Activated naive CD8-positive, alpha-beta T cell treated with anti-CD3 and anti-CD28 coated beads for 36 hours (primary cell): ENCODE results near the gene SCN9A. TPM values are rescaled to one million over a fixed set of nuclear protein-coding genes. Genes with fewer than 3 reads are reported as not detected.
"Not testable (repeated sequence)": the region's sequence is repeated elsewhere in the genome, so short reads cannot be mapped to it uniquely, and the experiment has no call there.

ENCODE experiments used
- DNase-seq: peaks from one replicate; pipeline ENCODE4 v3.0.0; 2021
- H3K27ac Mint-ChIP-seq: one replicate; pipeline ENCODE4 v1.8.0; 2022; ENCODE audit warnings: mild to moderate bottlenecking, moderate library complexity, mixed read lengths
- H3K27me3 Mint-ChIP-seq: one replicate; pipeline ENCODE4 v1.8.0; 2022; ENCODE audit warnings: mild to moderate bottlenecking, mixed read lengths
- H3K36me3 Mint-ChIP-seq: one replicate; pipeline ENCODE4 v1.8.0; 2021; ENCODE audit warnings: mild to moderate bottlenecking, mixed read lengths
- H3K4me1 Mint-ChIP-seq: one replicate; pipeline ENCODE4 v1.8.0; 2021; ENCODE audit warnings: mixed read lengths
- H3K4me3 Mint-ChIP-seq: one replicate; pipeline ENCODE4 v1.8.0; 2022; ENCODE audit warnings: mild to moderate bottlenecking, moderate library complexity, mixed read lengths
- H3K9me3 Mint-ChIP-seq: one replicate; pipeline ENCODE4 v1.8.0; 2022; ENCODE audit warnings: mixed read lengths
- total RNA-seq, 2 experiments: library from RNA; stranded (reverse); gene quantifications; one replicate each; pipeline ENCODE4 v1.2.3, GENCODE V29; 2021

The SCN9A gene
- total RNA-seq, 2 experiments from 2014 or later = not detected

GRCh38 chr2:166224197-166224596 lies 151.5 kb downstream of the SCN9A start:
- no peaks in the 10 kb centered on the region for H3K27me3 Mint-ChIP-seq
- DNase-seq = no peak
- no peaks in the 10 kb centered on the region for H3K36me3 Mint-ChIP-seq
- no peak overlapping the region for H3K27ac Mint-ChIP-seq
- H3K4me3 Mint-ChIP-seq = no peak overlapping the region
- peaks cover 3% of the 10 kb centered on the region for H3K9me3 Mint-ChIP-seq
- H3K4me1 Mint-ChIP-seq = no peaks in the 10 kb centered on the region

- peaks cover 3% of the 10 kb centered on the region for H3K9me3 Mint-ChIP-seq
- no peak overlapping the region for H3K4me3 Mint-ChIP-seq
- no peaks in the 10 kb centered on the region for H3K36me3 Mint-ChIP-seq
- DNase-seq = no peak
- H3K4me1 Mint-ChIP-seq = no peaks in the 10 kb centered on the region
- no peak overlapping the region for H3K27ac Mint-ChIP-seq
- H3K27me3 Mint-ChIP-seq = no peaks in the 10 kb centered on the region
These were observed 152.4 kb downstream of the SCN9A start for GRCh38 chr2:166223298-166223697.

GRCh38 chr2:166211079-166211478 lies 164.7 kb downstream of the SCN9A start:
- no peaks in the 10 kb centered on the region for H3K36me3 Mint-ChIP-seq
- no peak overlapping the region for H3K27ac Mint-ChIP-seq
- H3K4me1 Mint-ChIP-seq = no peaks in the 10 kb centered on the region
- H3K9me3 Mint-ChIP-seq = peaks cover 17% of the 10 kb centered on the region
- no peaks in the 10 kb centered on the region for H3K27me3 Mint-ChIP-seq
- no peak overlapping the region for H3K4me3 Mint-ChIP-seq
- no peak for DNase-seq

- H3K27ac Mint-ChIP-seq, H3K27me3 Mint-ChIP-seq, H3K4me1 Mint-ChIP-seq, H3K36me3 Mint-ChIP-seq, DNase-seq, H3K4me3 Mint-ChIP-seq: not testable (repeated sequence)
- H3K9me3 Mint-ChIP-seq = peaks cover 17% of the 10 kb centered on the region
These were observed 165.8 kb downstream of the SCN9A start for GRCh38 chr2:166209944-166210343.

GRCh38 chr2:166209367-166209766 lies 166.4 kb downstream of the SCN9A start:
- DNase-seq, H3K36me3 Mint-ChIP-seq, H3K27ac Mint-ChIP-seq, H3K27me3 Mint-ChIP-seq, H3K4me3 Mint-ChIP-seq, H3K4me1 Mint-ChIP-seq: not testable (repeated sequence)
- H3K9me3 Mint-ChIP-seq = peaks cover 18% of the 10 kb centered on the region

- not testable (repeated sequence) for H3K36me3 Mint-ChIP-seq, H3K4me1 Mint-ChIP-seq, H3K4me3 Mint-ChIP-seq, H3K27ac Mint-ChIP-seq, DNase-seq, H3K27me3 Mint-ChIP-seq
- H3K9me3 Mint-ChIP-seq = peaks cover 20% of the 10 kb centered on the region
These were observed 169.6 kb downstream of the SCN9A start for GRCh38 chr2:166206153-166206552.

GRCh38 chr2:166202778-166203177 lies 173.0 kb downstream of the SCN9A start:
- Mint-ChIP-seq H3K27me3 (no peaks in the 10 kb centered on the region), H3K9me3 (peaks cover 6% of the 10 kb centered on the region), H3K4me3 (no peak overlapping the region), H3K36me3 (peaks cover 2% of the 10 kb centered on the region), H3K4me1 (no peaks in the 10 kb centered on the region), H3K27ac (no peak overlapping the region)
- DNase-seq = no peak

GRCh38 chr2:166197446-166197845 lies 178.3 kb downstream of the SCN9A start:
- Mint-ChIP-seq H3K4me3 (no peak overlapping the region), H3K27ac (no peak overlapping the region), H3K27me3 (no peaks in the 10 kb centered on the region), H3K4me1 (no peaks in the 10 kb centered on the region), H3K9me3 (peaks cover 2% of the 10 kb centered on the region), H3K36me3 (no peaks in the 10 kb centered on the region)
- no peak for DNase-seq

GRCh38 chr2:166193407-166193806 lies 182.3 kb downstream of the SCN9A start:
- no peaks in the 10 kb centered on the region for H3K36me3 Mint-ChIP-seq
- no peak overlapping the region for H3K27ac Mint-ChIP-seq
- no peak overlapping the region for H3K4me3 Mint-ChIP-seq
- no peak for DNase-seq
- H3K9me3 Mint-ChIP-seq = no peaks in the 10 kb centered on the region
- H3K4me1 Mint-ChIP-seq = no peaks in the 10 kb centered on the region
- no peaks in the 10 kb centered on the region for H3K27me3 Mint-ChIP-seq

GRCh38 chr2:166188084-166188483 lies 187.7 kb downstream of the SCN9A start:
- no peaks in the 10 kb centered on the region for H3K4me1 Mint-ChIP-seq
- no peaks in the 10 kb centered on the region for H3K9me3 Mint-ChIP-seq
- no peak overlapping the region for H3K27ac Mint-ChIP-seq
- no peaks in the 10 kb centered on the region for H3K27me3 Mint-ChIP-seq
- H3K36me3 Mint-ChIP-seq = no peaks in the 10 kb centered on the region
- no peak overlapping the region for H3K4me3 Mint-ChIP-seq
- no peak for DNase-seq

GRCh38 chr2:166184789-166185188 lies 191.0 kb downstream of the SCN9A start:
- Mint-ChIP-seq H3K9me3 (no peaks in the 10 kb centered on the region), H3K4me1 (no peaks in the 10 kb centered on the region), H3K4me3 (no peak overlapping the region), H3K27ac (no peak overlapping the region), H3K36me3 (no peaks in the 10 kb centered on the region), H3K27me3 (no peaks in the 10 kb centered on the region)
- DNase-seq = no peak

GRCh38 chr2:166181813-166182154 lies 194.0 kb downstream of the SCN9A start:
- no peak for DNase-seq
- H3K4me1 Mint-ChIP-seq = no peaks in the 10 kb centered on the region
- no peaks in the 10 kb centered on the region for H3K36me3 Mint-ChIP-seq
- H3K4me3 Mint-ChIP-seq = no peak overlapping the region
- H3K27me3 Mint-ChIP-seq = no peaks in the 10 kb centered on the region
- H3K9me3 Mint-ChIP-seq = no peaks in the 10 kb centered on the region
- no peak overlapping the region for H3K27ac Mint-ChIP-seq

GRCh38 chr2:166180951-166181812 lies 194.6 kb downstream of the SCN9A start:
- H3K27ac Mint-ChIP-seq = no peak overlapping the region
- H3K4me3 Mint-ChIP-seq = no peak overlapping the region
- H3K4me1 Mint-ChIP-seq = no peaks in the 10 kb centered on the region
- no peaks in the 10 kb centered on the region for H3K36me3 Mint-ChIP-seq
- H3K9me3 Mint-ChIP-seq = no peaks in the 10 kb centered on the region
- DNase-seq = peak; percentile 23
- H3K27me3 Mint-ChIP-seq = no peaks in the 10 kb centered on the region

GRCh38 chr2:166179201-166179600 lies 196.5 kb downstream of the SCN9A start:
- Mint-ChIP-seq H3K36me3 (no peaks in the 10 kb centered on the region), H3K4me1 (no peaks in the 10 kb centered on the region), H3K27me3 (no peaks in the 10 kb centered on the region), H3K27ac (no peak overlapping the region), H3K4me3 (no peak overlapping the region), H3K9me3 (no peaks in the 10 kb centered on the region)
- no peak for DNase-seq

GRCh38 chr2:166173263-166173662 lies 202.5 kb downstream of the SCN9A start:
- Mint-ChIP-seq H3K27ac (no peak overlapping the region), H3K9me3 (no peaks in the 10 kb centered on the region), H3K36me3 (no peaks in the 10 kb centered on the region), H3K4me3 (no peak overlapping the region), H3K27me3 (peaks cover 10% of the 10 kb centered on the region), H3K4me1 (no peaks in the 10 kb centered on the region)
- no peak for DNase-seq

- DNase-seq = no peak
- no peaks in the 10 kb centered on the region for H3K9me3 Mint-ChIP-seq
- no peak overlapping the region for H3K27ac Mint-ChIP-seq
- no peak overlapping the region for H3K4me3 Mint-ChIP-seq
- no peaks in the 10 kb centered on the region for H3K4me1 Mint-ChIP-seq
- H3K36me3 Mint-ChIP-seq = no peaks in the 10 kb centered on the region
- peaks cover 15% of the 10 kb centered on the region for H3K27me3 Mint-ChIP-seq
These were observed 204.5 kb downstream of the SCN9A start for GRCh38 chr2:166171216-166171615.
